ENCODE results near the gene PIM2. TPM values are rescaled to one million over a fixed set of nuclear protein-coding genes. Genes with fewer than 3 reads are reported as not detected.

The PIM2 gene
- total and polyA plus RNA-seq, 9 of the 15 experiments (the other 6 are each of a cell fraction or from before 2014, with no cell fraction given) = 67.6 to 191 (median 108) TPM

GRCh38 chrX:48957477-48957826 lies 38.6 kb upstream of the PIM2 start, which contains the start of gene OTUD5 (continued):
- no peak for TF ChIP-seq POU5F1 (IDR thresholded peaks at IDR 0.05; ENCODE audit: borderline replicate concordance, low read depth, low read length, partially characterized antibody)
- no peak for TF ChIP-seq ZNF589 (CRISPR knock-in tag; IDR thresholded peaks at IDR 0.05; ENCODE audit: low read depth)
- no peak for TF ChIP-seq NELFE (IDR thresholded peaks at IDR 0.05; ENCODE audit: insufficient read depth, insufficient read length)
- no peak for TF ChIP-seq ZBTB12 (CRISPR knock-in tag; IDR thresholded peaks at IDR 0.05)
- TF ChIP-seq ZNF41 (CRISPR knock-in tag; conservative IDR thresholded peaks at IDR 0.05) = 0 out of 2 replicates have a peak, but pooled peaks have one; percentile 9
- no peak for TF ChIP-seq ZNF282 (CRISPR knock-in tag; IDR thresholded peaks at IDR 0.05)
- no peak for TF ChIP-seq BDP1 (IDR thresholded peaks at IDR 0.05; ENCODE audit: insufficient read depth, insufficient read length)
- peak; percentile 35; the same call in 1 of the 2 replicates for TF ChIP-seq RB1 (IDR thresholded peaks at IDR 0.05; ENCODE audit: low read depth)
- peak; percentile 53 for TF ChIP-seq HCFC1 (IDR thresholded peaks at IDR 0.05; ENCODE audit: low read depth, low read length)
- no peak for TF ChIP-seq BRD9 (IDR thresholded peaks at IDR 0.05; ENCODE audit: low read depth, partially characterized antibody)
- TF ChIP-seq, protein P1, sequence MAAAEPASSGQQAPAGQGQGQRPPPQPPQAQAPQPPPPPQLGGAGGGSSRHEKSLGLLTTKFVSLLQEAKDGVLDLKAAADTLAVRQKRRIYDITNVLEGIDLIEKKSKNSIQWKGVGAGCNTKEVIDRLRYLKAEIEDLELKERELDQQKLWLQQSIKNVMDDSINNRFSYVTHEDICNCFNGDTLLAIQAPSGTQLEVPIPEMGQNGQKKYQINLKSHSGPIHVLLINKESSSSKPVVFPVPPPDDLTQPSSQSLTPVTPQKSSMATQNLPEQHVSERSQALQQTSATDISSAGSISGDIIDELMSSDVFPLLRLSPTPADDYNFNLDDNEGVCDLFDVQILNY (CRISPR knock-in tag; IDR thresholded peaks at IDR 0.05) = no peak
- no peak for TF ChIP-seq CEBPG (CRISPR knock-in tag; IDR thresholded peaks at IDR 0.05)
- TF ChIP-seq CEBPG (tag; conservative IDR thresholded peaks at IDR 0.05 in 1 of 2, IDR thresholded peaks at IDR 0.05 in 1 of 2) = no peak
- TF ChIP-seq, protein P2, sequence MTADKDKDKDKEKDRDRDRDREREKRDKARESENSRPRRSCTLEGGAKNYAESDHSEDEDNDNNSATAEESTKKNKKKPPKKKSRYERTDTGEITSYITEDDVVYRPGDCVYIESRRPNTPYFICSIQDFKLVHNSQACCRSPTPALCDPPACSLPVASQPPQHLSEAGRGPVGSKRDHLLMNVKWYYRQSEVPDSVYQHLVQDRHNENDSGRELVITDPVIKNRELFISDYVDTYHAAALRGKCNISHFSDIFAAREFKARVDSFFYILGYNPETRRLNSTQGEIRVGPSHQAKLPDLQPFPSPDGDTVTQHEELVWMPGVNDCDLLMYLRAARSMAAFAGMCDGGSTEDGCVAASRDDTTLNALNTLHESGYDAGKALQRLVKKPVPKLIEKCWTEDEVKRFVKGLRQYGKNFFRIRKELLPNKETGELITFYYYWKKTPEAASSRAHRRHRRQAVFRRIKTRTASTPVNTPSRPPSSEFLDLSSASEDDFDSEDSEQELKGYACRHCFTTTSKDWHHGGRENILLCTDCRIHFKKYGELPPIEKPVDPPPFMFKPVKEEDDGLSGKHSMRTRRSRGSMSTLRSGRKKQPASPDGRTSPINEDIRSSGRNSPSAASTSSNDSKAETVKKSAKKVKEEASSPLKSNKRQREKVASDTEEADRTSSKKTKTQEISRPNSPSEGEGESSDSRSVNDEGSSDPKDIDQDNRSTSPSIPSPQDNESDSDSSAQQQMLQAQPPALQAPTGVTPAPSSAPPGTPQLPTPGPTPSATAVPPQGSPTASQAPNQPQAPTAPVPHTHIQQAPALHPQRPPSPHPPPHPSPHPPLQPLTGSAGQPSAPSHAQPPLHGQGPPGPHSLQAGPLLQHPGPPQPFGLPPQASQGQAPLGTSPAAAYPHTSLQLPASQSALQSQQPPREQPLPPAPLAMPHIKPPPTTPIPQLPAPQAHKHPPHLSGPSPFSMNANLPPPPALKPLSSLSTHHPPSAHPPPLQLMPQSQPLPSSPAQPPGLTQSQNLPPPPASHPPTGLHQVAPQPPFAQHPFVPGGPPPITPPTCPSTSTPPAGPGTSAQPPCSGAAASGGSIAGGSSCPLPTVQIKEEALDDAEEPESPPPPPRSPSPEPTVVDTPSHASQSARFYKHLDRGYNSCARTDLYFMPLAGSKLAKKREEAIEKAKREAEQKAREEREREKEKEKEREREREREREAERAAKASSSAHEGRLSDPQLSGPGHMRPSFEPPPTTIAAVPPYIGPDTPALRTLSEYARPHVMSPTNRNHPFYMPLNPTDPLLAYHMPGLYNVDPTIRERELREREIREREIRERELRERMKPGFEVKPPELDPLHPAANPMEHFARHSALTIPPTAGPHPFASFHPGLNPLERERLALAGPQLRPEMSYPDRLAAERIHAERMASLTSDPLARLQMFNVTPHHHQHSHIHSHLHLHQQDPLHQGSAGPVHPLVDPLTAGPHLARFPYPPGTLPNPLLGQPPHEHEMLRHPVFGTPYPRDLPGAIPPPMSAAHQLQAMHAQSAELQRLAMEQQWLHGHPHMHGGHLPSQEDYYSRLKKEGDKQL (CRISPR knock-in tag; IDR thresholded peaks at IDR 0.05; ENCODE audit: borderline replicate concordance) = no peak
- no peak for TF ChIP-seq MCM3 (IDR thresholded peaks at IDR 0.05)
- TF ChIP-seq ATF4 (CRISPR knock-in tag; IDR thresholded peaks at IDR 0.05) = no peak

Measured in K562 (cell line).